Measurements from ENCODE around the gene TSHZ1.

Gene TSHZ1, protein sequence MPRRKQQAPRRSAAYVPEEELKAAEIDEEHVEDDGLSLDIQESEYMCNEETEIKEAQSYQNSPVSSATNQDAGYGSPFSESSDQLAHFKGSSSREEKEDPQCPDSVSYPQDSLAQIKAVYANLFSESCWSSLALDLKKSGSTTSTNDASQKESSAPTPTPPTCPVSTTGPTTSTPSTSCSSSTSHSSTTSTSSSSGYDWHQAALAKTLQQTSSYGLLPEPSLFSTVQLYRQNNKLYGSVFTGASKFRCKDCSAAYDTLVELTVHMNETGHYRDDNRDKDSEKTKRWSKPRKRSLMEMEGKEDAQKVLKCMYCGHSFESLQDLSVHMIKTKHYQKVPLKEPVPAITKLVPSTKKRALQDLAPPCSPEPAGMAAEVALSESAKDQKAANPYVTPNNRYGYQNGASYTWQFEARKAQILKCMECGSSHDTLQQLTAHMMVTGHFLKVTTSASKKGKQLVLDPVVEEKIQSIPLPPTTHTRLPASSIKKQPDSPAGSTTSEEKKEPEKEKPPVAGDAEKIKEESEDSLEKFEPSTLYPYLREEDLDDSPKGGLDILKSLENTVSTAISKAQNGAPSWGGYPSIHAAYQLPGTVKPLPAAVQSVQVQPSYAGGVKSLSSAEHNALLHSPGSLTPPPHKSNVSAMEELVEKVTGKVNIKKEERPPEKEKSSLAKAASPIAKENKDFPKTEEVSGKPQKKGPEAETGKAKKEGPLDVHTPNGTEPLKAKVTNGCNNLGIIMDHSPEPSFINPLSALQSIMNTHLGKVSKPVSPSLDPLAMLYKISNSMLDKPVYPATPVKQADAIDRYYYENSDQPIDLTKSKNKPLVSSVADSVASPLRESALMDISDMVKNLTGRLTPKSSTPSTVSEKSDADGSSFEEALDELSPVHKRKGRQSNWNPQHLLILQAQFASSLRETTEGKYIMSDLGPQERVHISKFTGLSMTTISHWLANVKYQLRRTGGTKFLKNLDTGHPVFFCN (N-terminal part only)

DNA sequence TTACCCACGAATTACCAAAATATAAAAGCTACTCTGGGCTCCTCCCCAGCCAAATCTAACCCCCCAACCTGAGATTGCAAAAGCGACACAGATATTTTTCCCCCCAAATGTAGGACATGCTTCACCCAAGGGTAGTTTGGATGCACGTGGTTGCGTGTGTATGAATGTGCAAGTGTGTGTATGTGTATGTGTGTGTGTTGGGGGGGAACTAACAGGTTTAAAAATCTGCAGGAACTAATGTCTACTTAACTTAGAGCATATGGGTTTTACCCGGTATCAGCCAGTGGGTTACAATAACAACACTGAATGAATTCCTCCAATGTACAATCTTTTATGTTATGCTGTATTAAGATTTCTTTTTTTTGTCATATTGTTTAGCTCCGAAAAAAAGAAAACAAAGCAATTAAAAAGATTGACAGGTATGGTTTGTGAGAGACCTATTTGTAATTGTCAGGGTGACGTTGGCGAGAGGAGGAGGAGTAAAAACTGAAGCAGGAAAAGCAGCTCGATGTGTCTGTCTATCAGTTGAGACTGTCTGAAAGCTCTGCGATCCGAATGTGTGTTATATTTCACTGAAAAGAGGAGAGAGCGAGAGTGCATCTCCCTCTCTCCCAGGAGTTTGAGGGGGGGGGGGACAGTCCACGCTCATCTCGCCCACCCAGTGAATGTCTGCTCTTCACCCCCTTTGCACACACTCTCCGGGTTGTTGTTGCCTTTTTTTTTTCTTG is at the start of gene TSHZ1:
TSHZ1 (plus strand) TSS at position 524 of the 728 bp plus-strand sequence. CDS start 1,080 bp downstream, outside the sequence.
- peak; percentile 28 for DNase-seq

DNA sequence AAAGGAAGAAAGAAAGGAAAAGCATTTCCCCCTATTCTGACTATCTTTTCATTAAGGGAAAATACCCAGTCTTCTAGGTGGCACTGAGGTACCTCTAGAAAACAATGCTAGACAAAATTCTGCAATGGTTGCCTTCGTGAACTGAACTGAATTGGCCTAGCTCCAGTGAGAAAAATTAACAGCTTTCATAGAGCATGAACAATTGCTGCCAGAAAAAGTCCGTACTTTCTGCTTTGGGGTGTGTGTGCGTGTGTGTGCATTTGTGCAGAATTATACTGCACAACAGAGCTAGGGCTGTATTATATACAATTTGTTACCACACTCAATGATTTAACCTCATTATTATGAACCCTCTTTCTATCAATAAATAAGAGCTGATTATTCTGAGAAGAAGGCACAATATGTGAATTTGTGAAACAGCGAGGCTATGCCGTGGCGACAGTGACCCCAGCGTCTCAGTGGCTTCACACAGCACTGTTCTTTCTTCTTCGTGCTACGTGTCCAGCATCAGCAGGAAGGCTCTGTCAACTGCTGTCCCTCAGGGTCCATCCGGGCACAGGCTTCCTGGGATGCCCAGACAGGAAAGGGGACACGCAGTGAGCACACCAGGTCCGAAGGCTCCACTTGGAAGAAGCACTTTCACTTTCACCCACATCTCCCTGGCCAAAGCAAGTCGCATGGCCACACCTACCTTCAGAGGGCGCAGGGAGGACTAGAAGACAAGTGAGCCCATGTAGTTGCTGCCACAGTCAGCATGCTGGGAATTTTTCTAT is 49.2 kb upstream of the TSHZ1 start:
- no peak for DNase-seq

DNA sequence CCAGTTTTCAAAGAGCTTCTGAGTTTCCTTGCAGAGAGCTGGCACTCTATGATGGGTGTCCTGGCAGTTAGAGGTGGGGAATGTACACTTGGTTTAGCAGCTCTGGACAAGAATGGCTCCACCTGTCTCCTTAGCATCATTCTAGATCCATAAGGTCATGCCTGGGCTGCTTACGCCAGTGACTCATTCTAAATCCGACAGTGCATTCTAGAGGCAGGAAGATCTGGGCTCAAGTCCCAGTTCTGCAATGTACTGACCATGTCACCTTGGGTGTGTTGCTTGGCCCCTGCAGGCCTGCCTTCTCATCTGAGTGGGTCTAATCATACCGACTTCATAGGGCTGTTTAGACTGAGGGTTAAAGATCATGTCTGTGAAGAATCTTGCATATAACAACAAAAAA is 48.1 kb upstream of the TSHZ1 start:
- no peak for DNase-seq

DNA sequence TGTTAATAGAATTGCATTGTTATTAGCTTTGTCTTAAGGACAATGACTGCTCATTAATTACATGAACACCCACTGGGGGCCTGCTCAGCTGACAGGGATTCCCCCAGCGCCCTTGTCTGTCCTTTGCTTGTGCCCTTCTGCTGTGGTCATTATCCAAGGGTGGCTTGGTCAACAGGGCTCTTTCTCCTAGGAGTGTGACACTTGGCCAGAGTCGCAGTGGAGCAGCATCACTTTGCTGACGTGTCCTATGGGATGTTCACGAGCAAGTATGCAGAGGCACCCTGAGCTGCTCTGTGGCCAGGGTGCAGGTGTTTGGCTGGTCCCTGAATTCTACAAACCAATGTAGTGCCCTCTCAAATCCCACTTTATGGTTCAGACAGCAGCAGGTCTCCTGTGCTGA is 47.6 kb upstream of the TSHZ1 start:
- DNase-seq = no peak

DNA sequence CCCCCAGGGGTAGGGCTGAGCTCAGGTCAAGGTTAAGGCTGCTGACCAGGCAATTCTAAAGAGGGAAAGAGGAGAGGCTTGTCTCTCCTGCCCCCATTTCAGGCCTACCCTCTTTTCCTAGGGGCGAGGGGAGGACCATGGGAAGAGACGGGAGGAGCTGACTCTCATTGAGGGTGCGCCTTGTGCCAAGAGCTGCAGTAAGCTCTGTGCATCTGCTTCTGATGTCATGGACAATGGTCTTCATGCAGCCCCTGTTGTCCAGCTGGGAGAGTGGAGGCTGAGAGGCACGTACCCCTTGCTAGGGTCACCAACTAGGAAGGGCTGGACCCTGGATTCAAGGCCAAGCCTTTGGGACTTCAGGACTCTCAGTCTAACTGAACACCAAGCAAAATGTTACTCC is 46.9 kb upstream of the TSHZ1 start:
- DNase-seq = no peak

DNA sequence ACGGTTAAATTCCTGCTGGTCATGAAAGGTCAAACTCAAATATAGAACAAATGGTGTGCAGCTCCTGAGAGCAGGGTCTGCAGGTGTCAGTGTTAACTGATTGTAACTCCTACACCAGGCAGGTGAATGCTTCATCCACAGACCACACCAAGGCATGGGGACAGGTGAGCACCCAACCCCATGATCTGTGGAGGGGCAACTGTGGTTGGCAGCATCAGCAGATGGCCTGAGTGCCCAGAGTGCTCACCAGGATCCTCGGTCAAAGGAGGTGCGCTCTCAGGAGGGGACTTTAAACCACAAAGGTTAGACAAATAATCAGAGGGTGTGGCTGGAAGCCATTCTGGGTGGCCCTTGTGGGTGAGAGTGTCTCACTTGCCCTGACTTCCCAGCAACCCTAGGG is 46.1 kb upstream of the TSHZ1 start:
- no peak for DNase-seq

DNA sequence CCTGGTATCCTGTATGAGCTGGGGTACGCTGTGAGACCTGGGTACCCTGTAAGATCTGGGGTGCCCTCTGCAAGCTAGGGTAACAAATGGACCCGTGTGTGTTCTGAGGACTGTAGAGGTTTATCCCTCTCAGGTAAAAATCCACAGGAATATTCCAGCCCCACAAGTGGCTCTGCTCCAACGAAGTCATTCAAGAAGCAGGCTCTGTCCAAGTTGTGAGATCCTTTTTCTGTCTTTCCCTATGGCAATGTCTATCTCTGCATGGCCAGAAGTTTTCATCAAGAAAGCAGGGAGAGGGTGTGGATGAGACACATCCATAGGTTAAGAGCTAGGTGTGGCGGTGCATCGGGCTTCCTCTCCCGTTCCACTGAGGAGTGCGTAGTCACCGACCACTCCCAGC is 44.7 kb upstream of the TSHZ1 start:
- DNase-seq = no peak

DNA sequence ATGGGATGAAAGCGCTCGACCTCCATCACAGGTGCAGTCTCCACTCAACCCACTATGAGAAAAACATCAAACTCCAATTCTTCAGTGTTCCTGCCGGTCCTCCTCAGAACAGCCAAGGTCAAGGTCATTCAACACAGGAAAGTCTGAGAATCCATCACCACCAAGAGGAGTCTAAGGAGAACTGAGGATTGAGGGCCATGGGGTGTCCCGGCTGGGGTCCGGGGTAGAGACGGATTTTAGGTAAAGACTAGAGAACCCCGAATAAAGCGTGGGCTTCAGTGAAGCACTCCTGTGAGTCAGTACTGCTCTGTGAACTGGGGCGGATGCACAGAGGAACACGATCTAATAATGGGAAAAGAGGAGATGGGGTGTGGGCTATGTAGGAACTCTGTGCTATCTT is 43.5 kb upstream of the TSHZ1 start:
- no peak for DNase-seq

DNA sequence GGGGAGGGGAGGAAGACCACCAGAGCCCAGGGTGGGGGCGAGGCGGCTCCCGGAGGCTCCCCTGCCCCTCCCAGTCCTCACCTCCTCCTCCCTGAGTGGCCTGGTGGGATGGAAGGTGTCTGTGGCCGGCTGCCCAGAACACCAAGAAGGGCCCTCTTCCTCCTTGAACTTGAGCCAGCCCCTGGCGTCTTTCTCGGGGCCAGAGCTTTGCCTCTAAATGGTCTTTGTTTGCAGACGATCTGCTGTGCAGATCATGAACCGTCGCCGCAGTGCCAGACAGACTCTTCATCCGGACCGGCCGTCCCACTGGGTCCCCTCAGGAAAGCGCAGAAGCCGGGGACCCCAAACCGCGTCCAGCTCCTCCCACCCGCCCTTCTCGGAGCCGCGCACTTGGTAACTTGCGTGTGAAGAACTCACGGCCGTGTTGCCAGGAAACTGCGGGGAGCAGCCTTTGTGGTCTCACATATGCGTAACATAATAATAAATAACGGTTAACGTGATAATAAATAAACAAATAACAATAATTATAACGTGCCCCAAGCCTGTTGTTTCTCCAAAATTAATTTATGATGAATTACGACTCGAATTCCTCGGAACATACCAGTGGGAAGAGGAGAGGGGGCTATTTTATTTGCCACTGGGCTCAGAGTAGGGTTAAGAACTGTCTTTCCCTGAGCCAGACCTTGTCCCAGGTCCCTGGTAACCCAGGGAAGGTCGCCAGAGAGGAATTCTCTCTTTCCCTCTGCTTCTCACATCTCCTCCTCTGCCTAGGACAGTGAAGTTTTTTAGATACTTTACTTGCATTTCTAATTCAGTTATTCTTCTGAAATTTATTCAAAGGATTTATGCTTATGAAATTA is 42.6 kb upstream of the TSHZ1 start:
- DNase-seq = no peak

DNA sequence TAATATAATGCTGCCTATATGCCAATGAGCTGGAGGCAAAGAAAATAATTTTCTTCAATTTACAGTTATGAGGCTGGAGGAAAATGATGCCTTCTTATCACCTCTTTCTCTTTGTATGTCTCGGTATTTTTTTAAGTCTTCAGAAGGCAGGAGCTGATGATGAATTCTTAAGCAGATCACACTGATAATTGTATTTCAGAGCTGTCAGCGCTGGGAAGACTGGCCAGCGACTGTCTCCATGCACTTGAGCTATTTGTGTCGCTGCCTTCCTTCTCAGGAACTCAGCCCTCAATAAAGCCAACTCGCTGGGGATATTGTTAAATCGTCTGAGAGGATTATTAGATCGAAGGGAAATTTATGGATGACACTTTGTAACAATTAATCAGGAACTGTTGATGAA is 42.0 kb upstream of the TSHZ1 start:
- no peak for DNase-seq

DNA sequence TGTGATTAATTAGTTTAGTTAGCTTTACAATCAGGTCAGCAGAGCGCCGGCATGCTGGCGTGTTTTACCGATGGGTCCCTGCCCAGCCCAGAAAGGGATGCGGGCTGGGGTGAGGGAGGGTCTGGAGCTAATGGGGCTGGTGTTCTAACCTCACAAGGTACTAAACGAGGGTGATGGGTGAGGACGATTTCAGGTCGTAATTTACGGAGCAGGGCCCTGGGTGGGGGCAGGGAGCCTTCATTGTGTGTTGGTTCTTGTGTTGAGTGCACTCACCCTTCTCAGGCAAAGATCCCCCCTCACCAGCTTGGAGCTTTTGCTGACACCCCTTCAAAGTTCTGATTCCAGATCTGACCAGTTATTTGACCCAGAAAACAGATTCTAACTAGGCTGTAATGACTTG is 41.2 kb upstream of the TSHZ1 start:
- DNase-seq = no peak

DNA sequence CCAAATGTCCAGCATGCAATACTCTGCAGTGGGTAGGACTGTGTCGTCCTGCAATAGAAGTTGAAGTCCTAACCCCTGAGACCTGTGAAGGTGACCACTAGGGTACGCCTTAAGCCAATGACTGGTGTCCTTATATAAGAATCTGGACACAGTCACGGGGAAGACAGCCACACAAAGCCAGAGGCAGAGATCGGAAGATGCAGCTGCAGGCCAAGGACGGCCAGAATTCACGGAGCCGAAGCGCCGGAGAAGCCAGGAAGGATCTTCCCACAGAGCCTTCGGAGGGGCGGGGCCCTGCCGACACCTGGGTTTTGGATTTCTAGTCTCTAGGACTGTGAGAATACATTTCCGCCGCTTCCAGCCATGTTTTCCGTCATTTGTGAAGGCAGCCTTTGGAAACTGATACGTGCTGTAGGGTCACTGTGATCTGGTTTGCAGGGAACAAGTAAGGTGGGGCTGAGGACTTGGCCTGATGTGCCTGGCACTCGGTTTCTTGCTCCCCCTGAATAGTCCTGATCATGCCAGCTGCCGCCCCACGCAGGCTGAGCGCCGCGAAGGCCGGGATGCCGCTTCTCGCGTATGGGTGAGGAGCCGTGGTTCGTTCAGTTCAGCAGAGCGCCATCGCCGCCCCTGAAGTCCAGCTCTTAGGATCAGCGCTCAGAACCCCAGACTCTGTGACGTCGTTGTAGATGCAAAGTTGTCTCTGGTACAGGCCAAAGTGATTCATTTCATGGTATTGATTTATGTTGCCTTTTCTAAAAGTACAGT is 40.4 kb upstream of the TSHZ1 start:
- no peak for DNase-seq

DNA sequence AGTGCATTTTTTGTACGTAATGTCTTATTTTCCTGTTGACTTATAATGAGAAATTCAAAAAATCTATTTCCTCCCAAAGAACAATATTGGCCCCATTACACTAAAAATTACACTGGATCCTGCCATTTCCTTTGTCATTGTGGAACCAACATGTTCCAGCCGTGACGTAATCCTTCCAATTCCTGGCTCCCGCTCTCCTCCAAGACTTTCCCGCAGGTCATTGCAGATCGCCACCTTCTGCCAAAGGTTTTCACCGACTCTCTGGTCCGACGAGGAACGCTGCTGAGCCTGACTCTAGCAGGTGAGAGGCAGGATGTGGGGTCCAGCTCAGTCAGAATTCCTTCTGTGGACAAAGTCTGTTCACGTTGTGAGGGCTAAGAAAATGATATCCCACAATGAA is 39.7 kb upstream of the TSHZ1 start:
- no peak for DNase-seq

DNA sequence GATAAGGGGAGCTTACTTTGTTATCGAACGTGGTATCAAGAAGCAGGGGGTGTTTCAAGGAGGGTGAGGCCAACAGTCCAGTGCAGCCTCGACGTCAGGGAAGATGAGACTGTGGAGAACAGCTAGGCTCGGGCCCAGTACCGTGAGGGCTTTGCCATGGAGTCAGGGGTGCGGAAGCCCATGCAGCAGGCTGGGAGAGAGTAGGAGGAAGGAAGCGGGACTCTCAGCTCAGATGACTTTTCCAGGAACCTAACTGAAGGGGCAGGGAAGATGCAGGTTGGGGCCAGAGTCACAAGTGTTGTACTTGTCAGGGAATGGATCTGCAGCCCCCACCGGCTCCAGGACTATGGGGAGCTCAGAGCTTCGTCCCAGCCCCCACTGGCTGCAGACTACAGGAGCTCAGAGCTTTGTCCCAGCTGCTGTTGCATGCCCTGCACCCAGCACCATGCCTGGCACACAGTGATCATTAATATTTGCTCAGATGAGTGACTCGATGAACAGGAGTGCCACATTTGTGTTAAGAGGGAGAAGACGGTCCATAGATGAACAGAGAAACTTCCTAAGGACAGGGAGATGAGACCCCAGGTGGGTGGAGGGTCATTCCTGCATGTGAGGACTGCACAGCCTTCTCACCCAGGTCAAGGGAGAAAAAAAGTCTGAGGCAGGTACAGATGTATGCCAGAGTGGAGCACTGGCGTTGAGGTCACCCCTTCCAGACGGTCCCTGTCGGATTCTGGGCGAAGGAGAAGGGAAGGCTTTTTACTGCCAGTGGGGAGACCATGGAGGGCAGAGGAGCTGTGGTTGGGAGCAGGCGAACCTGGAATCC is 38.1 kb upstream of the TSHZ1 start:
- no peak for DNase-seq

DNA sequence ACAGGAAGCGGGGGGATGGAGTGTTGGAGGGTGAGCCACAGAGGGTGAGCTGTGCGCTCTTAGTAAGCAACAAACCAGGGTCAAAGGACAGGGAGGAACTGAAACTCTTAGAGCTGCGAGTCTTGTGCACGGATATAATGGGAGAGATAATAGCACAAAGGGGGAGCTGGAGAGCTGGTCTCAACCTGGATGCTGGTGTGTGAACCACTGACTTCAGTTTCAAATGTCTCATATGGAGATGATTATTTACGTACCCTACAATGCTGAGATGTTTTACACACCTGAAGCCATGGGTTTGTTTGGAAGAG is 37.5 kb upstream of the TSHZ1 start:
- no peak for DNase-seq

DNA sequence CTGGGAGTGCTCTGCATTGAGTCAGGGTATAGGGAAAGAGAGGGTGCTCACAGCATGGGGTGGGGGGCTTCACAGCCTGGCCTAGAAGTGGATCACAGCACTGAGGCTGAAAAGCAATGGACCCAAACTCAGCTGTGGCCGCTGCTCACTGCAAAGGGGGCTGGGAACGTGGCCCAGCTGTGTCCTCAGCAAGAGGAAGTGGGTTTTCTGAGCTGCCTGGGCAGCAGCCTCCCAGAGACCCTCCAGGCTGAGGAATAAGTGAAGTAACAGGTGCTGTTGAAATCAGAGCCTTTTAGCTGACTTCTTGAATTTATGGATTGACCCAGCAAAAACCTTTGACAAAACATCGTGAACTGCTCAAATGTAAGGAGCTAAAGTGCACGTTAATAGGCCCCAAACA is 36.9 kb upstream of the TSHZ1 start:
- no peak for DNase-seq

DNA sequence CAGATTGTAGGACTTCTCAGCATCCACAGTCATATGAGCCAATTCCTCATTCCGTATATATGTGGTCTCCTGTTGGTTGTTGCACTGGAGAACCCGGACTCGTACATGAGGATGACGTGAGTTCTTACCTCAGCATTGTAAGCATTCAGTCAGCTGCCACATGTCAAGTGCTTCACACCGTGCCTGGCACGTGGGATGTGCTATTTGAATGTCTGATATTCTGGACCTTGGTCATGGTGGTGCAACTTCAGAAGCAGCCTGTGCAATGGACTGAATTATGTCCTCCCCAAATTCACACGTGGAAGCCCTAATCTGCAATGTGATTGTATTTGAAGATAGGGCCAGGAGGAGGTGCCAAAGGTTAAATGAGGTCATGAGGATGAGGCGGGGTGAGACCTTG is 33.7 kb upstream of the TSHZ1 start:
- DNase-seq = no peak

DNA sequence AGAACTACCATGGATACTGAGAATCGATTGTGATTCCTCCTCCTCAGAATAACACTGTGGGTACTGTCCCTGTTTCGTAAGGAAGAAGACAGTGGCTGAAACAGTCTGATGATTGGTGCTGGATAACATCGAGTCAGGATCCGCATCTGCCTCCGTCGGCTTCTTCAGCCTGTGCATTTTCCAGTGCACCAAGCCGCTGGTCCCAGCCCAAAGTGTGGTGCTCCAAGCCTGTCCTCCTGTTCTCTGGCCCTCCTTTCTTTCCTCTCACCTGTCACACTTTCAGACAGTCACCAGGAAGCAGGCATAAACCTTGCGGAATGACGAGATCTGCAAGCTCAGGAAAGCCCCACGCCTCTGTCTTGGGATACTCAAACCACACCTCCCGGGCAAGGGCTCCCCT is 32.2 kb upstream of the TSHZ1 start:
- DNase-seq = no peak

DNA sequence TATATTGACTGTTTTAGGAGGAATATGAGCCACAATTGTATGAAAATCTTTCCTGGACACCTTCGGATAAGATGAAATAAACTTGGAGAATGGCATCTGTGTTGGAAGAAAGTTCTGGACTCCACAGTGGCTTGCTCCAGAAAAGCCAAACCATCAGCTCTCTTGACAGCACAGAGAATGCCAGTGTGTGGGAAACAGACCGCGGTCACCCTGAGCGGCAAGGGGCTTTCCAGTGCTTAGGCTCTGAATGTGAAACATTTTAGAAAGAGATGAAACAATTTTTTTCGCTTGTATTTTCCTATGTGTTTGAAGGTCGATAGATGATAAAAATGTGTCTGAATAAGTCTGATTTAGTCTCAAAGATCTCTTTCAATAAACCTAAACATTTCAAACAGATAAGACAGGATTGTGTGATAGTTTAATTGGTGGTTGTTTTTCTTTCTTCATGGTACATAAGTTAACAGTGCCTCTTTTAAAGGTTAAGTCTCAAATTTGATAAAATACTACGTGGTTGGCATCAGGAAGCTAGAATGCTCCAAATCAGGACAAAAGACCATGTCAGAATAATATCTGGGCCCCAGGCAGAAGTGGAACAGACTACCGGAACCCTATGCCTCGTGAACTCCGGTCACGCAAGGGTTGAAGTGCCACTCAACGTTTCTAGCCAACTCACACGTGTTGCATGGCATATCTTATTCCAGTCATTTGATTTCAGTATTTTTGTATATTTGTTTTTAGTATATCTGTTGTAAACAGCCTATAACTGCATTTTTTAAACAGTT is 30.6 kb upstream of the TSHZ1 start:
- DNase-seq = no peak

All from activated CD4-positive, alpha-beta T cell treated with anti-CD3 and anti-CD28 coated beads for 1 hour (primary cell).